ENCODE results near the gene UNC5C. TPM values are rescaled to one million over a fixed set of nuclear protein-coding genes. Genes with fewer than 3 reads are reported as not detected.

The UNC5C gene
- total and polyA plus RNA-seq, 2 of the 8 experiments (the other 6 are each of a cell fraction or from before 2014, with no cell fraction given), result 0.30 to 1.3 TPM

DNA sequence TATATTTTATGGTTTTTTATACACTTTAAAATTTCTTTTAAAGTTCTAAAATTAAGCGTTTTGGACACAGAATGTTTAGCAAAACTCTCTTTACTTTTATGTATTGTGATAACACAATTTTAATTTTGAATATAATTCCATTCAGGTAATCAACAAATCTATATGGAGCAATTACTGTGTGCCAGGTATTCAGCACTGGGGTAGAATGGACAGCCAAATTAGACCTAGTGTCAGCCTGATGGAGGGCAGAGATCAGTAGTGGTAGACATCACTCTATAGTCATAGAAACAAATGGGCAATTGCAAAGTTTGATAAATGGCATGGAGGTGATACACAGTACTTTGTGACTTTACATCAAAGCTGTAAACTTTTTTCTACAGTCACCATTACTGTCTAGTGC lies 41.8 kb upstream of the UNC5C start:
- Histone ChIP-seq H2BK20ac (ENCODE audit: low read length) (no peak overlapping the region), H3K27ac (ENCODE audit: low read depth, low read length) (no peak overlapping the region), H2BK12ac (ENCODE audit: low read depth, low read length) (no peak overlapping the region), H3K27me3 (replicated peaks in 1 of 4; ENCODE audit: control insufficient read depth in 3 of 4, extremely low read depth in 1 of 4, insufficient read depth in 3 of 4, low read length in 3 of 4) (no peaks in the 10 kb centered on the region), H2AFZ (ENCODE audit: low read length) (no peak overlapping the region), H3K79me2 (ENCODE audit: control insufficient read depth in 1 of 2, insufficient read depth in 2 of 2, low read length in 2 of 2) (no peaks in the 10 kb centered on the region), H3K14ac (ENCODE audit: insufficient read length) (no peak overlapping the region), H3K9me3 (ENCODE audit: insufficient read depth in 2 of 2, low read depth in 1 of 2, low read length in 1 of 2) (no peaks in the 10 kb centered on the region), H4K91ac (replicated peaks; ENCODE audit: insufficient read length, low read length) (no peak overlapping the region), H3K4me2 (ENCODE audit: insufficient read depth in 1 of 2, low read depth in 2 of 2, low read length in 2 of 2) (no peak overlapping the region), H3K18ac (ENCODE audit: extremely low read depth, low read length) (no peak overlapping the region), H4K8ac (ENCODE audit: extremely low read depth, insufficient read depth, low read length) (no peak overlapping the region), H2BK120ac (replicated peaks; ENCODE audit: low read depth, low read length) (no peak overlapping the region), H2BK5ac (ENCODE audit: low read depth, low read length) (no peak overlapping the region), H3K36me3 (ENCODE audit: control insufficient read depth in 2 of 4, insufficient read depth in 4 of 4, low read length in 3 of 4) (no peaks in the 10 kb centered on the region), H4K5ac (ENCODE audit: insufficient read length, low read depth, low read length) (no peak overlapping the region), H3K23me2 (ENCODE audit: low read depth, low read length) (no peaks in the 10 kb centered on the region), H2BK15ac (ENCODE audit: low read length) (no peak overlapping the region), H3K79me1 (ENCODE audit: low read depth, low read length) (no peaks in the 10 kb centered on the region), H3K4me3 (ENCODE audit: extremely low read depth in 1 of 4, insufficient read depth in 2 of 4, low read depth in 3 of 4, low read length in 4 of 4) (no peak overlapping the region), H3K23ac (ENCODE audit: insufficient read length) (no peak overlapping the region), H3K4ac (replicated peaks; ENCODE audit: insufficient read length, low read depth, low read length) (no peak overlapping the region), H4K20me1 (replicated peaks in 1 of 2; ENCODE audit: control insufficient read depth in 1 of 2, insufficient read depth in 2 of 2, low read length in 2 of 2) (no peaks in the 10 kb centered on the region), H3K56ac (replicated peaks; ENCODE audit: insufficient read length, low read depth, low read length) (no peak overlapping the region), H3K4me1 (replicated peaks in 1 of 4; ENCODE audit: control insufficient read depth in 3 of 4, insufficient read depth in 4 of 4, low read length in 3 of 4) (no peaks in the 10 kb centered on the region), H2AK5ac (ENCODE audit: low read depth, low read length) (no peak overlapping the region), H3K9ac (replicated peaks in 1 of 4; ENCODE audit: extremely low read depth in 1 of 4, low read depth in 3 of 4, low read length in 3 of 4) (no peak overlapping the region)
- 81% methylated on average over 1 of the region's 1 CpG; no CpG with 5 or more reads in 1 of the 2 experiments for WGBS, 2 experiments (ENCODE audit: extremely low coverage in 1 of 2, insufficient coverage in 1 of 2, insufficient read length in 1 of 2, insufficient replicate concordance in 2 of 2, low coverage in 1 of 2, low lambda C conversion rate in 2 of 2, missing lambda C conversion rate in 1 of 2)
- FAIRE-seq (no peak), DNase-seq (ENCODE audit: low read depth in 1 of 2, low spot score in 2 of 2) (no peak)
- ChIA-PET POLR2A (ENCODE audit: partially characterized antibody) (no interaction called here), CTCF (ENCODE audit: partially characterized antibody) (no interaction called here)
- no peak for TF ChIP-seq NRF1 (IDR thresholded peaks at IDR 0.05; ENCODE audit: low read depth, low read length)
- no peak for TF ChIP-seq SP2 (IDR thresholded peaks at IDR 0.05; ENCODE audit: low read length)
- no peak for TF ChIP-seq FOSL1 (IDR thresholded peaks at IDR 0.05; ENCODE audit: insufficient read depth, low read depth, low read length)
- no peak for TF ChIP-seq MAFK (IDR thresholded peaks at IDR 0.05; ENCODE audit: low read depth, low read length)
- no peak for TF ChIP-seq ATF3 (IDR thresholded peaks at IDR 0.05; ENCODE audit: insufficient read depth, low read depth, low read length)
- TF ChIP-seq TAF1 (IDR thresholded peaks at IDR 0.05; ENCODE audit: low read depth, low read length), result no peak
- TF ChIP-seq TEAD4 (IDR thresholded peaks at IDR 0.05; ENCODE audit: low read depth, low read length), result no peak
- no peak for TF ChIP-seq RBBP5 (IDR thresholded peaks at IDR 0.05; ENCODE audit: borderline replicate concordance, low read depth, low read length)
- TF ChIP-seq SIN3A (conservative IDR thresholded peaks at IDR 0.05 in 1 of 2, IDR thresholded peaks at IDR 0.05 in 1 of 2; ENCODE audit: low read depth in 1 of 2, low read length in 2 of 2), result no peak
- TF ChIP-seq BACH1 (IDR thresholded peaks at IDR 0.05; ENCODE audit: low read length), result no peak
